ENCODE measurements around the gene SHROOM4. TPM values are rescaled to one million over a fixed set of nuclear protein-coding genes. Genes with fewer than 3 reads are reported as not detected.

SHROOM4 gene
- total RNA-seq, 6 experiments from 2014 or later = not detected

- DNase-seq = no peak
- Mint-ChIP-seq H3K36me3 (ENCODE audit: low read depth) (no peaks in the 10 kb centered on the region), H3K27ac (no peak overlapping the region), H3K4me1 (ENCODE audit: low read depth) (no peaks in the 10 kb centered on the region), H3K4me3 (no peak overlapping the region), H3K9me3 (no peaks in the 10 kb centered on the region; the same call in 1 of the 2 replicates), H3K27me3 (ENCODE audit: insufficient read depth) (peaks cover 2% of the 10 kb centered on the region; the same call in 1 of the 2 replicates)
- TF ChIP-seq CTCF (IDR thresholded peaks at IDR 0.05) = no peak
Observed at GRCh38 chrX:50643525-50644137, 170.4 kb downstream of the SHROOM4 start.

GRCh38 chrX:50638123-50638522 lies 175.9 kb downstream of the SHROOM4 start:
- DNase-seq = no peak
- H3K4me3 Mint-ChIP-seq = no peak overlapping the region
- TF ChIP-seq CTCF (IDR thresholded peaks at IDR 0.05) = no peak
- peaks cover 4% of the 10 kb centered on the region for H3K9me3 Mint-ChIP-seq
- peaks cover 4% of the 10 kb centered on the region for H3K27me3 Mint-ChIP-seq (ENCODE audit: insufficient read depth)
- H3K27ac Mint-ChIP-seq = no peak overlapping the region
- H3K36me3 Mint-ChIP-seq (ENCODE audit: low read depth) = no peaks in the 10 kb centered on the region
- no peaks in the 10 kb centered on the region for H3K4me1 Mint-ChIP-seq (ENCODE audit: low read depth)

GRCh38 chrX:50635817-50636365 lies 178.1 kb downstream of the SHROOM4 start:
- Mint-ChIP-seq H3K9me3 (peaks cover 4% of the 10 kb centered on the region), H3K36me3 (ENCODE audit: low read depth) (no peaks in the 10 kb centered on the region), H3K27ac (no peak overlapping the region), H3K27me3 (ENCODE audit: insufficient read depth) (peaks cover 4% of the 10 kb centered on the region), H3K4me1 (ENCODE audit: low read depth) (no peaks in the 10 kb centered on the region), H3K4me3 (no peak overlapping the region)
- no peak for TF ChIP-seq CTCF (IDR thresholded peaks at IDR 0.05)
- DNase-seq = no peak

GRCh38 chrX:50635162-50635561 lies 178.8 kb downstream of the SHROOM4 start:
- Mint-ChIP-seq H3K27ac (no peak overlapping the region), H3K27me3 (ENCODE audit: insufficient read depth) (peaks cover 2% of the 10 kb centered on the region; the same call in 1 of the 2 replicates), H3K36me3 (ENCODE audit: low read depth) (no peaks in the 10 kb centered on the region), H3K4me3 (no peak overlapping the region), H3K9me3 (peaks cover 4% of the 10 kb centered on the region; the same call in 1 of the 2 replicates), H3K4me1 (ENCODE audit: low read depth) (no peaks in the 10 kb centered on the region)
- DNase-seq = no peak
- TF ChIP-seq CTCF (IDR thresholded peaks at IDR 0.05) = no peak

GRCh38 chrX:50629774-50630173 lies 184.2 kb downstream of the SHROOM4 start:
- H3K9me3 Mint-ChIP-seq = no peaks in the 10 kb centered on the region; the same call in 1 of the 2 replicates
- H3K4me3 Mint-ChIP-seq = no peak overlapping the region
- TF ChIP-seq CTCF (IDR thresholded peaks at IDR 0.05) = no peak
- peaks cover 2% of the 10 kb centered on the region; the same call in 1 of the 2 replicates for H3K27me3 Mint-ChIP-seq (ENCODE audit: insufficient read depth)
- no peaks in the 10 kb centered on the region for H3K4me1 Mint-ChIP-seq (ENCODE audit: low read depth)
- H3K27ac Mint-ChIP-seq = no peak overlapping the region
- no peak for DNase-seq
- no peaks in the 10 kb centered on the region for H3K36me3 Mint-ChIP-seq (ENCODE audit: low read depth)

Data from HFFc6 (cell line).